Posterior vena cava (tissue), 2 donors: ENCODE data around the gene SH3BP5L. TPM values are rescaled to one million over a fixed set of nuclear protein-coding genes. Genes with fewer than 3 reads are reported as not detected.
A peak's percentile ranks its signal among the peaks of the same experiment; 100 is the strongest.

Source experiments
- DNase-seq: peaks from one replicate; pipeline ENCODE4 v3.0.0-alpha.2; 2020; ENCODE audit warnings: low spot score
- intact Hi-C, 2 donors: fragments of 100-400 bp; cut with DNase I; formaldehyde crosslinking; loops; one replicate each; pipeline versions ENCODE4 v1.14.1 to v1.14.2; 2022 to 2023
- long read RNA-seq, 2 donors: library from polyadenylated mRNA; unstranded; transcript quantifications; one replicate each; pipeline ENCODE4 v2.0.0, GENCODE V29; 2020 to 2021
- total RNA-seq, 2 donors: library from RNA; stranded (reverse); fragmentation: NEBNext Ultra II Directional; extraction: Animal tissue kit (Norgen Biotek cat#: 25700); gene quantifications; one replicate each; pipeline ENCODE4 v1.2.1, GENCODE V29; 2021
- donor health status: DM: yes; HTN: yes; CAD: no.
- donor health status: DM: yes; HTN: yes; CAD: no.

SH3BP5L gene
- total RNA-seq, result 10 to 100 TPM; 17.5 to 18.4 TPM
- long read RNA-seq, donor 1, partial matches to known transcripts, result 0 of 2 reads
- long read RNA-seq, donor 1, other reads (novel, unspliced or antisense), result 2 of 2 reads
- long read RNA-seq, donor 2, partial matches to known transcripts, result 1 of 6 reads
- long read RNA-seq, donor 2, other reads (novel, unspliced or antisense), result 3 of 6 reads

GRCh38 chr1:248825909-248826760, at the start of gene SH3BP5L:
Gene SH3BP5L (minus strand): TSS chr1:248825915. CDS start chr1:248824935, 980 bp downstream.
- intact Hi-C loops, result no loop called here

DNA sequence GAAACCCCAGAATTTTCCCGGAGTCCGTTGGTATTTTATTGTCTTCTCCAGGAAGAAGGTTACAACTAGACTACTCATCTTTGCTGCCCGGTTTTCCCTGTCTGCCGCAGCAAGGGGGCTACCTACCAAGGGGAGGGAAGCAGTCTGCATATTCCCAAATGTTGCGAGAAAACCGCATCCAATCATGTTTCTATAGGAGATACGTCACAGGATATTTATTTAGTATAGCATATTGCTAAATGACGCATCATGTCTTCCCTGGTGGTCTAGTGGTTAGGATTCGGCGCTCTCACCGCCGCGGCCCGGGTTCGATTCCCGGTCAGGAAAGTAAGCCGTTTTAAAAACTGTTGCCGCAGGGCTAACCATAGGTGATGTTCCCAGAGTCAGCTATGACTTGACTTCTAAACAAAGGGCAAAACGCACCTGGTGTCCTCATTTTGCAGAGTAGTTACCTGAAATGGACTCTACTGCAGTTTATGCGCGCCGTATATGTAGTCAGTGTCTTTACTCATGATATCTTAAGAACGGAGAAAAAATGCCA, 48.3 kb upstream of the SH3BP5L start:
- DNase-seq, result peak; percentile 89
- intact Hi-C loops, result no loop called here

More at GRCh38 chr1:248825909-248826760, at the start of gene SH3BP5L:
- DNase-seq, result peak; percentile 98

- DNase-seq, result peak; percentile 98
- intact Hi-C loops, result no loop called here
Observed at GRCh38 chr1:248873409-248873992, 47.8 kb upstream of the SH3BP5L start.

DNA sequence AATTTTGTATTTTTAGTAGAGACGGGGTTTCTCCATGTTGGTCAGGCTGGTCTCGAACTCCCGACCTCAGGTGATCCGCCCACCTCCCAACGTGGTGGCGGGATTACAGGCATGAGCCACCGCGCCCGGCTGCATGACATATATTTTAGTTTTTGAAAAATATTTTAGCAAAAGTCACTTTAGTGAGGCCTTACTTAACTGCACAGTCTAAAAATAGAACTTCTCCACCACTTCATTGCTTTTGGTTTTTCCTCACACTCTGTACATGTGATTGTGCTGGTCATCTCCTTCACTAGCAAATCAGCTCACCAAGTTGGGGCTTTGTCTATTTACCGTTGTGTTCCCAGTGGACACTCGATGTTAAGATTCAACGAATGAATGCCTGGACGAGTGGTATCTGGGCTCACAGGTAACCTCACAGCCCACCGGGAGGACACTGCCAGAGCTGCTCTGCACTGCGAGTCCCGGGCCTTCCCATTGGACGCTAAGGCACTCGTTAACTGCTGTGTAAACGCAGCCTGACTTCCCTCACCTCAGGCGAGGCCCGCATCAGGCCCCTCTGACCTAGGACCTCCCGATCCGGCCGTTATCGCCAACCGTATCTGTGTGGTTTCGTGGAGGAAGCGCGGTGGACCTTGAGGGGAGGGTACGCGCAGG, 47.2 kb upstream of the SH3BP5L start:
- intact Hi-C loops, result no loop called here
- DNase-seq, result no peak

DNA sequence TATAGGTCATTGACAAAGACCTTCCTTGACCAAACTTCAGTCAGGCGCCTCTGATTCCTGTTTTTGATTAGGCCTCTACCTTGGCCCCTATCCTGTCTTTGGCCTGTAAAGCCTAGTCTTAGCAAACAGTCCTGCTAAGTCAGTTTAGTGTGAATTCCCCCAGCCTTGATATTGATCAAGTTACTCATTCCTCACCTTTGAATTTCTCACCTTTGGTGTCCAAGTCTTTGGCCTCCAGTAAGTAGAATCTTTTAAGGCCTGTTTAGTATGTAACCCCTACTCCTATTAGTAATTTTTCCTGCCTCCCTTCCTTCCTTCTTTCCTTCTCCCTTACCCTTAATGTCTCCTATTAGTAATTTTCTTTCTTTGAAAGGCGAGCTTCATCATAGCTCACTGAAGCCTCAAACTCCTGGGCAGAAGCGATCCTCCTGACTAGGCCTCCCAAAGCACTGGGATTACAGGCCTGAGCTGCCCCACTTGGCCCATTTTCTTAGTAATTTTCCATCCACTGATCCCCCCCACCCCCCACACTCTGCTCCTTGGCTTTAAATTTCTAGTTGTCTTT, 46.2 kb upstream of the SH3BP5L start:
- DNase-seq, result no peak
- intact Hi-C loops, result no loop called here

DNA sequence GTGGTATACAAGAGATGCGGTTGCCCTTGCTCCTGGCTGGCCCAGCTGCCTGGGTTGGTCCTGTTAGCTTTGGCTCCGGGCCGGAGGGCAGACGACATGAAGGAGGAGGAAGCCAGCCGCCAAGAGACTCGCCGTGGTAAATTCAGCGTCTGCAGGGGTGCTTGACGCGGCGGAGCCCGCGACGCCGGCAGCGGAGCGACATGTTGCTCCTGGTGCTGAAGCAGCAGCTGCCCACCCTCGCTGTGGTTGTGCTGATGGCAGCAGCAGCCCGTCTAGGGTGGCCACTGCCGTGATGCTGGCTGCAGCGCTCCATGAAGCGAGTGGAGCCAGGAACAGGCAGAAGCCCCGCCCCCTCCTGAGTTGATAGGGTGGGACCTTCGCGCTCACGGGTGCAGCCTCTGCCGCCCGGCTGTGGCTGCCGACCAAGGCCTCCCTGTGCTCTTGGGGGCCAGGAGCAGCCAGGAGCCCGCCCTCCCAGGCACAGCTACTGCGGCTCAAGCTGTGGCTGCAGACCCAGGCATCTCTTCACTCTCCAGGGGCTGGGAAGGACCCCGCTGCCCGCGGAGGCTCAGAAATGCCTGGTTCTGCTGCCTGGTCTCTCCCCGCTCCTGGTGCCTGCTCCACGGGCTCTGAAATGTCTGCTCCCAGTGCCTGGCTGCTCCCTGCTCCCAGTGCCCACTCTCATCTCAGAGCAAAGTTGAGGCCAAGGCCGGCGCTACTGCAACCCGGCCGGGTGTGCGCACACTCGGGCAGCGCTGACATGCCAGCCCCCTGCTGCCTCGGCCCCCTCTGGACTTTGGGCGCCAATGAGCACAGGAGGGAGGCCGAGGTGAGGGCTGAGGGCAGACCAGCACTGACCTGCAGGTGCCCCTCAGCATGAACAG, 37.5 kb upstream of the SH3BP5L start:
- peak; percentile 95 for DNase-seq
- intact Hi-C loops, result no loop called here

DNA sequence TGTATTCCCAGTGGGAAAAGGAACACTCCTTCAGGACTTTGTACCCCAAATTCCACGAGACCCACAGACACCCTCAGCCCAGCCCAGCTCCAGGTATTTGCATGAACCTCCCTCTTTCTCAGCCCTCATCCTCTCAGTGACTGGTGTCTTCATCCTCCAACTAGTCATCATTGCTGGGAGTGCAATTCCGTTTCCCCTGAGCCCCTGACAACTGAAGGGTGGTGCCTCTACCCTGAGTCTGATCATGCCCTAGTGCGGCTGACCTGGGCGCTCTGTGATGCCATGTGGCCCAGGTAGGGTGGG, 36.9 kb upstream of the SH3BP5L start:
- intact Hi-C loops, result no loop called here
- no peak for DNase-seq

GRCh38 chr1:248861616-248862015, 35.9 kb upstream of the SH3BP5L start:
- DNase-seq, result no peak
- intact Hi-C loops, result no loop called here

- DNase-seq, result no peak
- intact Hi-C loops, result no loop called here
Observed at GRCh38 chr1:248860007-248860406, 34.3 kb upstream of the SH3BP5L start.

- peak; percentile 100 for DNase-seq
- intact Hi-C loops, result no loop called here
Observed at GRCh38 chr1:248858891-248859889, 33.5 kb upstream of the SH3BP5L start, which contains the start of gene ZNF692. Gene ZNF692 (minus strand): TSS chr1:248859085. CDS start chr1:248858309, 776 bp downstream.

DNA sequence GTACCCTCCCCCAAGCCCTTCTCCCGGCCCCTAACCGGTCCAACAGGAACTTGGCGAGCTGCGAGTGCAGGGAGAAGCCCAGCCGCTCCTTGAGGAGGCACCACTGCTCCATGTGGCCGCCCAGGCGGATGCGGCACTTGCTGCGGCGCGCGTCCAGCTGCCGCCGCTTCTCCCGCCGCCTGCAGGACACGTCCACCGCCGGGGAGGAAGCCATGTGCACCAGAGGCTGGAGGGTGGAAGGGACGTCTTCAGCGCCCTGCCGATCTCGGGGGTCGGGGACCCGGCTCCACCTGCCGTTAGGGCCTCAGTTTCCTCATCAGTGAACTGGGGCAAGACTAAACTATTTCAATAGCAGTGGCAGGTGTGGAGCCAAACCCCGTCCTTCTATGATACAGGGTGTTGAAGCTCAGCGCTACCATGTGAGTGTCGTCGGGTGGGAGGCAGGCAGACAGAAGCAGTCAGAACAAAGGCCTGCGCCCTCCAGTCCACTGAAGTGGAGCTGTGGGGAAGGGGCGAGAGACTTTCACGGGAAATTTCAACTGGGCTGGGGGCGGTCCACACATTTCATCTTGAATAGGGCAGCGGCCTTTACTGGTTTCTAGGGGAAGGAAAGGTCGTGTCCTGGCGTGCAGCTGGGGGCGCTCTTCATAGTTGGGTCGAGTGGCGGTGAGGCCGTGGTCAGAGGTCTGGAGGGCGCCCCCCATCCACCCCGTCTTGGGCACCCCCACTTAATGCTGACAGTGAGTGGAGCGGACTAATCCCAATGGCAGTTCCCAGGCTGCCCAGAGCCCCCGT, 32.6 kb upstream of the SH3BP5L start:
- intact Hi-C loops, result no loop called here

GRCh38 chr1:248857749-248858095, 32.0 kb upstream of the SH3BP5L start:
- DNase-seq, result no peak
- intact Hi-C loops, result no loop called here

More for the DNA sequence above, 32.6 kb upstream of the SH3BP5L start:
- peak; percentile 90 for DNase-seq

DNA sequence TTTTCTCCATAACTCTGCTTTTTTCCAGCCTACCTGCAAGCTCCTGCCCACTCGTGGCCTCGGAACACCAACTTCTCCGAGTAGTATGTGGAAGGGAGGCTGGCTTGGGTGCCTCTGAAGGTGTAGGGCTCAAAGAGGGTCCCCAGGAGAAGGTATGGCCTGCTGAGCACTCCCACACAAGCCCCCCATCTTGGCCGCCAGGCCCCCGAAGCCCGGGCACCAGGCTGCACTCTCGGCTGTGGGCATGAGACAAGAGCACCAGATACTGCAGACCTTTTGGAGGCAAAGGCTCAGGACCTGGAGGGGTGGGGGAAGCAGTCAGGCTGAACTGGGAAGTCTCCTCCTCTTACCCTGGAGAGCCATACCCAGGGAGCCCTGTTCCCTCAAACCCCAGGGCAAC, 31.5 kb upstream of the SH3BP5L start:
- no peak for DNase-seq
- intact Hi-C loops, result no loop called here

DNA sequence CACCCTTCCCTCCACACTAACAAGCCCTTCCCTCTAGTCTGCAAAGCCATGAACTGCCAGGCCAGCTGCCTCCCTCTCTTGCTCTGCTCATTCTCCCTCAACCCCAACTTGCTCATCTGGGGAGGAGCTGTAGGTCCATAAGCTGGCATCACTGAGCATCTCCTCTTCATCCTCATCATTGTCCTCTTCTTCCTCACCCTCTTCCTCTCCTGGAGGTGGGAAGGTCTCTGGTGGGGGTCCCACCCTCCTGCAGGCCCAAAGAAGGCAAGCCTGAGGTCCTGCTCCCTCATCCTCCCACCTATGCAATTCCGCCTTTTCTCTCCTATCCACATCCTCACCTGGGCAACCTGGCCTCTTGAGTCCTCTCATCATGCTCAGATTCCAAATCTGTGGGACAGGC, 30.5 kb upstream of the SH3BP5L start:
- intact Hi-C loops, result no loop called here
- no peak for DNase-seq

DNA sequence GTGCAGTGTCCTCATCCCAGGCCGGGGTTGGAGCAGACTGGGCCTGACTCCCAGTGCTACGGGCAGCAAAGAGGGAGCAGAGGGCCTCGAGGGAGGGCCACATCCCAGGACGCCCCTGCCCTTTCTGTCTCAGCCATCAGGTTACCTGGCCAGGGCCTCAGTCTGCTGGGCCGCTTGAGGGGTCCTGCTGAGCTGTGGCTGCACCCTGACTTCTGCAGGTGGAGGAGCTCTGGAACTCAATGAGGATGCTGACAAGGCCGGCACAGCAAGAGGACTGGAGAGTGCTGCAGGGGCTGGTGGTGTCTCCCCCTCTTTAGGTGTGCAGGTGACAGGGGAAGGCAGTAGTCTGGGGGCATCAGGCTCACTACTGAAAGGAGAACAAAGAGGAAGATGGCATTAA, 29.9 kb upstream of the SH3BP5L start:
- intact Hi-C loops, result no loop called here
- no peak for DNase-seq

GRCh38 chr1:248853663-248854375, 28.1 kb upstream of the SH3BP5L start:
- DNase-seq, result peak; percentile 63
- intact Hi-C loops, result no loop called here
